ENCODE data around the gene ACSL5. TPM values are rescaled to one million over a fixed set of nuclear protein-coding genes. Genes with fewer than 3 reads are reported as not detected.

Gene ACSL5
- polyA plus RNA-seq, 1 of the 3 experiments (the other 2 are of a cell fraction) = 0.08 TPM

GRCh38 chr10:112327678-112328077 lies 46.2 kb upstream of the ACSL5 start:
- TF ChIP-seq POLR2AphosphoS5 (IDR thresholded peaks at IDR 0.05; ENCODE audit: low read depth, low read length) = no peak
- TF ChIP-seq ZBTB33 (IDR thresholded peaks at IDR 0.05; ENCODE audit: borderline replicate concordance, low read depth) = no peak
- TF ChIP-seq SMC3 (IDR thresholded peaks at IDR 0.05; ENCODE audit: low read depth, low read length) = no peak
- no peak for TF ChIP-seq EZH2phosphoT487 (IDR thresholded peaks at IDR 0.05; ENCODE audit: borderline replicate concordance, low read depth)
- no peak for TF ChIP-seq PBX3 (IDR thresholded peaks at IDR 0.05)
- no peak for TF ChIP-seq GABPA (IDR thresholded peaks at IDR 0.05; ENCODE audit: low read depth)
- no peak for TF ChIP-seq JUND (IDR thresholded peaks at IDR 0.05)
- TF ChIP-seq MEF2A (IDR thresholded peaks at IDR 0.05; ENCODE audit: borderline replicate concordance, low read depth) = no peak
- no peak for TF ChIP-seq TAF1 (IDR thresholded peaks at IDR 0.05; ENCODE audit: borderline replicate concordance, low read depth, low read length)
- TF ChIP-seq CTCF (IDR thresholded peaks at IDR 0.05) = no peak
- TF ChIP-seq GATA2 (CRISPR knock-in tag; IDR thresholded peaks at IDR 0.05) = no peak
- TF ChIP-seq RXRA (IDR thresholded peaks at IDR 0.05; ENCODE audit: borderline replicate concordance, low read depth) = no peak
- TF ChIP-seq YY1 (IDR thresholded peaks at IDR 0.05; ENCODE audit: low read depth) = no peak
- TF ChIP-seq FOXJ3 (CRISPR knock-in tag; IDR thresholded peaks at IDR 0.05) = no peak
- no peak for TF ChIP-seq TEAD4 (IDR thresholded peaks at IDR 0.05; ENCODE audit: borderline replicate concordance, insufficient read depth)
- no peak for TF ChIP-seq MXI1 (IDR thresholded peaks at IDR 0.05; ENCODE audit: low read depth, low read length)
- H3K9ac ChIP-seq = no peak overlapping the region
- no peak for DNase-seq
- no peaks in the 10 kb centered on the region for H3K27me3 ChIP-seq (ENCODE audit: insufficient read depth)
- H3K79me2 ChIP-seq (ENCODE audit: insufficient read depth) = no peaks in the 10 kb centered on the region
- ChIA-PET POLR2A (no interaction called here), CTCF (interaction anchor here (1.1 to 2.8 kb wide), 5 partner anchors 12 to 144 kb away, joined by 5 to 8 read pairs (median 7); no protein-coding TSS in a partner anchor)
- no peaks in the 10 kb centered on the region for H3K9me2 ChIP-seq
- no peaks in the 10 kb centered on the region for H4K20me1 ChIP-seq (ENCODE audit: insufficient read depth)
- no peak overlapping the region for H3K4me2 ChIP-seq
- no peak overlapping the region for H2AFZ ChIP-seq (ENCODE audit: low read depth)
- no peaks in the 10 kb centered on the region for H3K9me3 ChIP-seq
- H3K4me3 ChIP-seq (ENCODE audit: low read depth in 2 of 2, low read length in 1 of 2) = no peak overlapping the region
- H3K36me3 ChIP-seq (replicated peaks in 1 of 2; ENCODE audit: control insufficient read depth in 1 of 2, insufficient read depth in 2 of 2, low read length in 1 of 2) = no peaks in the 10 kb centered on the region
- H3K27ac ChIP-seq (ENCODE audit: low read depth in 2 of 2, low read length in 1 of 2) = no peak overlapping the region
- WGBS (ENCODE audit: low lambda C conversion rate) = 40% methylated on average over 3 of the region's 3 CpGs
- no peaks in the 10 kb centered on the region for H3K4me1 ChIP-seq (ENCODE audit: control insufficient read depth in 1 of 2, insufficient read depth in 2 of 2, low read depth in 1 of 2, low read length in 1 of 2)
- H3F3A ChIP-seq (replicated peaks; ENCODE audit: insufficient read depth) = no peaks in the 10 kb centered on the region
